ENCODE measurements around the gene SOX5.

SOX5 gene

GRCh38 chr12:23640754-23641153 lies 308.7 kb downstream of the SOX5 start:
- no peak for ATAC-seq (ENCODE audit: low read depth)
- H3K27me3 ChIP-seq (ENCODE audit: insufficient read depth, poor library complexity, severe bottlenecking) = no peaks in the 10 kb centered on the region
- no peak overlapping the region for H3K4me3 ChIP-seq (ENCODE audit: severe bottlenecking)

GRCh38 chr12:23634344-23634743 lies 315.1 kb downstream of the SOX5 start:
- ATAC-seq (ENCODE audit: low read depth) (no peak), DNase-seq (ENCODE audit: low spot score) (no peak)
- Histone ChIP-seq H3K27ac (ENCODE audit: poor library complexity, severe bottlenecking) (no peak overlapping the region), H3K9me3 (ENCODE audit: severe bottlenecking) (no peaks in the 10 kb centered on the region), H3K27me3 (ENCODE audit: insufficient read depth, poor library complexity, severe bottlenecking) (no peaks in the 10 kb centered on the region), H3K4me1 (ENCODE audit: insufficient read depth, poor library complexity, severe bottlenecking) (no peaks in the 10 kb centered on the region), H3K36me3 (ENCODE audit: low read depth) (no peaks in the 10 kb centered on the region), H3K4me3 (ENCODE audit: severe bottlenecking) (no peak overlapping the region)
- no peak for TF ChIP-seq CTCF (IDR thresholded peaks at IDR 0.05; ENCODE audit: poor library complexity, severe bottlenecking)

More at GRCh38 chr12:23640754-23641153, 308.7 kb downstream of the SOX5 start:
- Histone ChIP-seq H3K4me1 (ENCODE audit: insufficient read depth, poor library complexity, severe bottlenecking) (no peaks in the 10 kb centered on the region), H3K36me3 (ENCODE audit: low read depth) (no peaks in the 10 kb centered on the region), H3K9me3 (ENCODE audit: severe bottlenecking) (no peaks in the 10 kb centered on the region), H3K27ac (ENCODE audit: poor library complexity, severe bottlenecking) (no peak overlapping the region)
- no peak for DNase-seq (ENCODE audit: low spot score)
- no peak for TF ChIP-seq CTCF (IDR thresholded peaks at IDR 0.05; ENCODE audit: poor library complexity, severe bottlenecking)

GRCh38 chr12:23631786-23632377 lies 317.6 kb downstream of the SOX5 start:
- no peak overlapping the region for H3K27ac ChIP-seq (ENCODE audit: poor library complexity, severe bottlenecking)
- H3K4me3 ChIP-seq (ENCODE audit: severe bottlenecking) = no peak overlapping the region
- no peaks in the 10 kb centered on the region for H3K36me3 ChIP-seq (ENCODE audit: low read depth)
- no peaks in the 10 kb centered on the region for H3K4me1 ChIP-seq (ENCODE audit: insufficient read depth, poor library complexity, severe bottlenecking)
- no peaks in the 10 kb centered on the region for H3K9me3 ChIP-seq (ENCODE audit: severe bottlenecking)
- DNase-seq (ENCODE audit: low spot score) = no peak
- ATAC-seq (ENCODE audit: low read depth) = no peak
- no peak for TF ChIP-seq CTCF (IDR thresholded peaks at IDR 0.05; ENCODE audit: poor library complexity, severe bottlenecking)
- no peaks in the 10 kb centered on the region for H3K27me3 ChIP-seq (ENCODE audit: insufficient read depth, poor library complexity, severe bottlenecking)

- Histone ChIP-seq H3K27ac (ENCODE audit: poor library complexity, severe bottlenecking) (no peak overlapping the region), H3K36me3 (ENCODE audit: low read depth) (no peaks in the 10 kb centered on the region), H3K9me3 (ENCODE audit: severe bottlenecking) (no peaks in the 10 kb centered on the region), H3K4me3 (ENCODE audit: severe bottlenecking) (no peak overlapping the region), H3K27me3 (ENCODE audit: insufficient read depth, poor library complexity, severe bottlenecking) (no peaks in the 10 kb centered on the region), H3K4me1 (ENCODE audit: insufficient read depth, poor library complexity, severe bottlenecking) (no peaks in the 10 kb centered on the region)
- no peak for DNase-seq (ENCODE audit: low spot score)
- TF ChIP-seq CTCF (IDR thresholded peaks at IDR 0.05; ENCODE audit: poor library complexity, severe bottlenecking) = no peak
- no peak for ATAC-seq (ENCODE audit: low read depth)
These were observed 318.9 kb downstream of the SOX5 start for GRCh38 chr12:23630524-23630923.

- no peak overlapping the region for H3K27ac ChIP-seq (ENCODE audit: poor library complexity, severe bottlenecking)
- H3K36me3 ChIP-seq (ENCODE audit: low read depth) = no peaks in the 10 kb centered on the region
- TF ChIP-seq CTCF (IDR thresholded peaks at IDR 0.05; ENCODE audit: poor library complexity, severe bottlenecking) = no peak
- H3K4me3 ChIP-seq (ENCODE audit: severe bottlenecking) = no peak overlapping the region
- H3K4me1 ChIP-seq (ENCODE audit: insufficient read depth, poor library complexity, severe bottlenecking) = no peaks in the 10 kb centered on the region
- no peaks in the 10 kb centered on the region for H3K9me3 ChIP-seq (ENCODE audit: severe bottlenecking)
- ATAC-seq (ENCODE audit: low read depth) (no peak), DNase-seq (ENCODE audit: low spot score) (no peak)
- no peaks in the 10 kb centered on the region for H3K27me3 ChIP-seq (ENCODE audit: insufficient read depth, poor library complexity, severe bottlenecking)
These were observed 320.7 kb downstream of the SOX5 start for GRCh38 chr12:23628806-23629205.
